ENCODE results near the gene DUS2. TPM values are rescaled to one million over a fixed set of nuclear protein-coding genes. Genes with fewer than 3 reads are reported as not detected.

Gene DUS2
- polyA plus RNA-seq, 4 donors = 7.6 to 12.6 (median 10.0) TPM

DNA sequence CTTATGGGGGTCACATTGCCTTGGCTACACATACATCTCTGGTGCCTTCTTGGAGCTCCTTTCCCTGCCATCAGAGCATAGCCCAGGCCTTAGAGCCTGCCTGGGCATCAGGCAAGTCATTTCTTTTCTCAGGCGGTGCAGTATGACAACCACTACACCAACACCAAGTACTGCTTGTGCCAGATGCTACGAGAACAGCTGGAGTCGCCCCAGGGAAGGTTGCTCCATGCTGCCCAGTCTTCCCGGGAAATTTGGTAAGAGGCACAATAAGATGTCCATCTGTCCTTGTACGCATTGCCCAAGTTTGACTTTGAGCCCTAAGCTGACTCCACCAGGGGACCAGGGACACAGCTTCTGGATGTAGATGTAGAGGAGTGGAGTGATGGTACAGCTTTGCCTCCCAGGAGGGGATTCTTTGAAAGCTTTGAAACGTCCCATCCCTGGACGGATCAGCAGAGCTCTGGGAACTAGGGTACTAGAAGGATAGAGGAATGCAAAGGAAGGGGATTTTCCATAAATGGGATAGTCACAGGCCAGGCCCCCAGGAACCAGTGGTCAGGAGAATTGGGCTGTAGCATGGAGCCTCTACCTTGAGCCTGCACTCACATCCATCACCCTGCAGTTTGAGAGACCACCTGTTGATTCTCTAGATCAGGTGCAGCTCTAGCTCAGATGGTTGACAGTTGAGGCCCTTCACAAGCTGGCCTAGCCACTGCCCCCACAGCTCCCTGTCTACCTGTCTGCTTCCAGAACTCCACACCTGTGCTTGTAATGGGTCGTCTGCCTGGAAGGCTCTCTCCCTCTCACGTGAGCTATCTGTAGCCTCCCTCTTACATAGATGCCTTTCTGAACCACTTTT, 51.0 kb downstream of the DUS2 start:
- Histone ChIP-seq H3K9me3 (ENCODE audit: control insufficient read depth in 2 of 2, insufficient read depth in 1 of 2, low read depth in 1 of 2, low read length in 1 of 2) (no peaks in the 10 kb centered on the region), H3K36me3 (ENCODE audit: control insufficient read depth in 3 of 3, insufficient read depth in 2 of 3, low read depth in 1 of 3, low read length in 3 of 3) (peaks cover 4 to 91% (median 10%) of the 10 kb centered on the region in 3 donors), H3K4me3 (ENCODE audit: low read depth in 1 of 3, low read length in 3 of 3) (no peak overlapping the region), H3K4me1 (ENCODE audit: control insufficient read depth in 3 of 3, insufficient read depth in 2 of 3, low read depth in 1 of 3, low read length in 2 of 3) (peaks cover 6 to 17% (median 11%) of the 10 kb centered on the region in 3 donors), H3K27ac (ENCODE audit: low read depth in 1 of 3, low read length in 2 of 3) (no peak overlapping the region), H3K27me3 (ENCODE audit: control insufficient read depth in 3 of 3, insufficient read depth in 3 of 3, low read length in 3 of 3) (no peaks in the 10 kb centered on the region)
- DNase-seq (no peak), FAIRE-seq (no peak)
- WGBS, 3 donors = 89 to 93% (median 92%) methylated on average over 9 of the region's 9 CpGs

DNA sequence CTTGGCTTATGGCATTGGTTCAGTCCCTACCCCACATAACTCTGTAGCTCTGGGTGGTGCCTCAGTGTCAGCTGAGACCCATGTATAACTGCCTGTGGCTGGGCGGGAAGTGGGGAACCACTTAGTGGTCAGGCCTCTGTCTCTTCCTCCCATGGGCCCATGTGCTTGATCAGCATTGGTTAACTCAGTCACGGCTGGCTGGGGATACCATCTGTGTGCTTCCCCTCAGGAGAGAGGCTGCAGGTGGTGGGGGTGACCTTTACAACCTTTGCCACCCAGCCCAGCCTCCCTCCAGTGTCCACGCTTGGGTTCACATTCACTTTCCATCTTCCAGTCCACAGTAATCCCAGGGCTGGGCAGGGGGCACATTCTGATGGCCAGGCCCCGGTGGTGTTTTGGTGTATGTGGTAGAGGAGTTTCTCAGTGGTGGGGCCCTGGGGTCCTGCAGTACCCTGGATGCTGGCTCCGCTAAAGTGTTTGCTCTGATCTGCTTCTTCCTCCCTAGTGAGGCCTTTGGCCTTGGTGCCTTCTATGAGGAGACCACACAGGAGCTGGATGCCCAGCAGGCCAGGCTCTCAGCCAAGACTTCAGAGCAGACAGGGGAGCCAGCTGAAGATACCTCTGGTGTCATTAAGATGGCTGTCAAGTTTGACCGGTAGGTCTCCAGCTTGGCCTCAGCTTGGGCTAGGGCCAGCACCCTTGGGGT, 51.9 kb downstream of the DUS2 start:
- Histone ChIP-seq H3K27ac (ENCODE audit: low read depth in 1 of 3, low read length in 2 of 3) (no peak overlapping the region), H3K9me3 (ENCODE audit: control insufficient read depth in 2 of 2, insufficient read depth in 1 of 2, low read depth in 1 of 2, low read length in 1 of 2) (no peaks in the 10 kb centered on the region), H3K27me3 (ENCODE audit: control insufficient read depth in 3 of 3, insufficient read depth in 3 of 3, low read length in 3 of 3) (no peaks in the 10 kb centered on the region), H3K36me3 (ENCODE audit: control insufficient read depth in 3 of 3, insufficient read depth in 2 of 3, low read depth in 1 of 3, low read length in 3 of 3) (peaks cover 4 to 83% (median 10%) of the 10 kb centered on the region in 3 donors), H3K4me1 (ENCODE audit: control insufficient read depth in 3 of 3, insufficient read depth in 2 of 3, low read depth in 1 of 3, low read length in 2 of 3) (peaks cover 8 to 25% (median 14%) of the 10 kb centered on the region in 3 donors), H3K4me3 (ENCODE audit: low read depth in 1 of 3, low read length in 3 of 3) (no peak overlapping the region)
- WGBS, 3 donors = 71 to 84% (median 72%) methylated on average over 6 of the region's 6 CpGs
- DNase-seq = peak in 1 of 2 donors; percentile 64
- no peak for FAIRE-seq

GRCh38 chr16:68075980-68076379, 52.9 kb downstream of the DUS2 start:
- DNase-seq = no peak
- Histone ChIP-seq H3K27me3 (ENCODE audit: control insufficient read depth in 3 of 3, insufficient read depth in 3 of 3, low read length in 3 of 3) (no peaks in the 10 kb centered on the region), H3K27ac (ENCODE audit: low read depth in 1 of 3, low read length in 2 of 3) (no peak overlapping the region), H3K9me3 (ENCODE audit: control insufficient read depth in 2 of 2, insufficient read depth in 1 of 2, low read depth in 1 of 2, low read length in 1 of 2) (no peaks in the 10 kb centered on the region), H3K36me3 (ENCODE audit: control insufficient read depth in 3 of 3, insufficient read depth in 2 of 3, low read depth in 1 of 3, low read length in 3 of 3) (peaks cover 4 to 80% (median 7%) of the 10 kb centered on the region in 3 donors), H3K4me3 (ENCODE audit: low read depth in 1 of 3, low read length in 3 of 3) (no peak overlapping the region), H3K4me1 (ENCODE audit: control insufficient read depth in 3 of 3, insufficient read depth in 2 of 3, low read depth in 1 of 3, low read length in 2 of 3) (peaks cover 12 to 33% (median 13%) of the 10 kb centered on the region in 3 donors)
- FAIRE-seq = no peak
- 93 to 98% (median 94%) methylated on average over 3 of the region's 3 CpGs for WGBS, 3 donors

DNA sequence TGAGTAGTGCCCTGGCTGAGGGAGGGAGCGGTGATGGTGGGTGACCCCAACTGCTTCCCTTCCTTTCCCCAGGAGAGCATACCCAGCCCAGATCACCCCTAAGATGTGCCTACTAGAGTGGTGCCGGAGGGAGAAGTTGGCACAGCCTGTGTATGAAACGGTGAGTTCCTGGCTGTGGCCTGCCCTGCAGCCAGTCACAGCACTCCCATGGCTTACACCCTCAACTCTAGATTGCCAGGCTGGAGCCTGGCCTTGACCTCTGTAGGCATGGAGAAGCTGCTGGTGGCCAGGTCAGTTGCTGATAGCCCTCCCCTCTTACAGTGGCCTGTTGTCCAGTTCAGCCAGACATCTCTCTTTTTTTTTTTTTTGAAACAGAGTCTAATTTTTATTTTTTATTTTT, 53.5 kb downstream of the DUS2 start:
- no peak overlapping the region for H3K4me3 ChIP-seq (ENCODE audit: low read depth in 1 of 3, low read length in 3 of 3)
- FAIRE-seq (no peak), DNase-seq (no peak)
- WGBS, 3 donors = 94 to 95% (median 94%) methylated on average over 3 of the region's 3 CpGs
- peaks cover 16 to 39% (median 16%) of the 10 kb centered on the region in 3 donors for H3K4me1 ChIP-seq (ENCODE audit: control insufficient read depth in 3 of 3, insufficient read depth in 2 of 3, low read depth in 1 of 3, low read length in 2 of 3)
- no peaks in the 10 kb centered on the region for H3K27me3 ChIP-seq (ENCODE audit: control insufficient read depth in 3 of 3, insufficient read depth in 3 of 3, low read length in 3 of 3)
- H3K36me3 ChIP-seq (ENCODE audit: control insufficient read depth in 3 of 3, insufficient read depth in 2 of 3, low read depth in 1 of 3, low read length in 3 of 3) = peaks cover 0 to 74% (median 3%) of the 10 kb centered on the region in 3 donors
- no peak overlapping the region for H3K27ac ChIP-seq (ENCODE audit: low read depth in 1 of 3, low read length in 2 of 3)
- no peaks in the 10 kb centered on the region for H3K9me3 ChIP-seq (ENCODE audit: control insufficient read depth in 2 of 2, insufficient read depth in 1 of 2, low read depth in 1 of 2, low read length in 1 of 2)

DNA sequence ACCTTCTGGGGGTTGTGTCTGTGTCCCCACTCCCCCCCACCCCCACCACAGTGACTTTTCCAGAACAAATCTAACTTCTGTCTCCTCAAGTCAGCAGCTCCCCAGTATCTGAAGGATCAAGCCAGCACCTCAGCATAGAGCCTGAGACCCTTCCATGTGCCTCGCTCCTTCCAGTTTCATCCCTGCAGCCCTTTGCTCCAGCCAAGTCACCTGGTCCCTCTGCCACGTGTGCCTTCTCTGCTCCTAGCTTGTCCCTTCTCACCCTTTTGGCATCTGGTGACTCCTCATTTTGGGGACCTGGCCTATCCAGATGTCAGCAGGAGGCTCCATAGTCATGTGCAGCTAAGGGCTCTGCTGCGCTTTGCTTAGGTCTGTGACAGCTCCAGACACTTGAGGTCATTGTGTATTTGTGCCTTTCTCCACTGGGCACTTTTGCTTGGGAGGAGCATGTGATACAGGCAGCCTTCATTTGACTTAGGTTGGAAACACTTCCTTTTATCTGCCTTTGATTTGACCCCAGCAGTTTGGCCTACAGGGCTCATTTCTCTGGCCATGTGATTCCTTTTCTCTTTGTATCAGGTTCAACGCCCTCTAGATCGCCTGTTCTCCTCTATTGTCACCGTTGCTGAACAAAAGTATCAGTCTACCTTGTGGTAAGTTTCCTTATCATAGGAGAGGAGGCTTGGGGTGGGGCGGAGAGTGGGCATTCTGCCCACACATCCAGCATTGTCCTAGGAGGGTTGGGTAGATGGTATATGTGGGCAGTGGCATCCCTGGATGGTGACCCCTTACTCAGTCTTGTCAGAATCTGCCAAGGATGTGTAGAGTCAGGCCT, 55.0 kb downstream of the DUS2 start:
- 49 to 75% (median 69%) methylated on average over 7 of the region's 7 CpGs for WGBS, 3 donors
- DNase-seq = peak in 1 of 2 donors; percentile 58
- H3K36me3 ChIP-seq (ENCODE audit: control insufficient read depth in 3 of 3, insufficient read depth in 2 of 3, low read depth in 1 of 3, low read length in 3 of 3) = peaks cover 0 to 59% (median 3%) of the 10 kb centered on the region in 3 donors
- peaks cover 21 to 54% (median 22%) of the 10 kb centered on the region in 3 donors for H3K4me1 ChIP-seq (ENCODE audit: control insufficient read depth in 3 of 3, insufficient read depth in 2 of 3, low read depth in 1 of 3, low read length in 2 of 3)
- H3K27me3 ChIP-seq (ENCODE audit: control insufficient read depth in 3 of 3, insufficient read depth in 3 of 3, low read length in 3 of 3) = no peaks in the 10 kb centered on the region
- H3K4me3 ChIP-seq (ENCODE audit: low read depth in 1 of 3, low read length in 3 of 3) = no peak overlapping the region
- H3K27ac ChIP-seq (ENCODE audit: low read depth in 1 of 3, low read length in 2 of 3) = peak overlapping the region; percentile 88 to 95 (median 90)
- H3K9me3 ChIP-seq (ENCODE audit: control insufficient read depth in 2 of 2, insufficient read depth in 1 of 2, low read depth in 1 of 2, low read length in 1 of 2) = no peaks in the 10 kb centered on the region
- no peak for FAIRE-seq

GRCh38 chr16:68078701-68079375, 55.8 kb downstream of the DUS2 start:
- Histone ChIP-seq H3K9me3 (ENCODE audit: control insufficient read depth in 2 of 2, insufficient read depth in 1 of 2, low read depth in 1 of 2, low read length in 1 of 2) (no peaks in the 10 kb centered on the region), H3K27me3 (ENCODE audit: control insufficient read depth in 3 of 3, insufficient read depth in 3 of 3, low read length in 3 of 3) (no peaks in the 10 kb centered on the region), H3K27ac (ENCODE audit: low read depth in 1 of 3, low read length in 2 of 3) (peak overlapping the region; percentile 88 to 95 (median 90)), H3K4me3 (ENCODE audit: low read depth in 1 of 3, low read length in 3 of 3) (no peak overlapping the region), H3K4me1 (ENCODE audit: control insufficient read depth in 3 of 3, insufficient read depth in 2 of 3, low read depth in 1 of 3, low read length in 2 of 3) (peaks cover 21 to 61% (median 29%) of the 10 kb centered on the region in 3 donors), H3K36me3 (ENCODE audit: control insufficient read depth in 3 of 3, insufficient read depth in 2 of 3, low read depth in 1 of 3, low read length in 3 of 3) (peaks cover 0 to 56% (median 3%) of the 10 kb centered on the region in 3 donors)
- no peak for FAIRE-seq
- WGBS, 3 donors = 73 to 85% (median 74%) methylated on average over 8 of the region's 8 CpGs
- peak in 1 of 2 donors; percentile 17 for DNase-seq

DNA sequence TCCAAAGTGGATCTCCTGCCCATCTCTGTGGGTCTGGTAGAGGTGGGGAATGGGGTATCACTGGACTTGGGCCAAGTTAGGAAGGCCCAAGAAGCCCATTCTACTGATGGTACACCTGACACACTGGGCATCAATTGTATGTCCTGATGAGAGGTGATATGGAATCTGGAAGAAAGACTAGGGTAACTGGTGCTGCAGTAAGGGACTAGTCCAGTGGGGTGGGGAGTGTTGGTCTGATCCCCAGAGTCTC, 56.2 kb downstream of the DUS2 start:
- DNase-seq (no peak), FAIRE-seq (no peak)
- Histone ChIP-seq H3K27me3 (ENCODE audit: control insufficient read depth in 3 of 3, insufficient read depth in 3 of 3, low read length in 3 of 3) (no peaks in the 10 kb centered on the region), H3K36me3 (ENCODE audit: control insufficient read depth in 3 of 3, insufficient read depth in 2 of 3, low read depth in 1 of 3, low read length in 3 of 3) (peaks cover 0 to 51% (median 3%) of the 10 kb centered on the region in 3 donors), H3K4me3 (ENCODE audit: low read depth in 1 of 3, low read length in 3 of 3) (no peak overlapping the region), H3K9me3 (ENCODE audit: control insufficient read depth in 2 of 2, insufficient read depth in 1 of 2, low read depth in 1 of 2, low read length in 1 of 2) (no peaks in the 10 kb centered on the region), H3K27ac (ENCODE audit: low read depth in 1 of 3, low read length in 2 of 3) (peak overlapping the region; percentile 88 to 95 (median 90)), H3K4me1 (ENCODE audit: control insufficient read depth in 3 of 3, insufficient read depth in 2 of 3, low read depth in 1 of 3, low read length in 2 of 3) (peaks cover 24 to 66% (median 33%) of the 10 kb centered on the region in 3 donors)
